IPS-18c (cell line): ENCODE measurements around the gene CTNNBIP1.

ENCODE experiments used
- H3K4me3 ChIP-seq: 2 replicates; pipeline ENCODE4 v1.7.0; 2013; ENCODE audit warnings: low read depth, mild to moderate bottlenecking, low read length, moderate library complexity; ENCODE audit not compliant: insufficient read depth
- H3K9me3 ChIP-seq: one replicate; pipeline ENCODE4 v1.6.1; 2013; ENCODE audit warnings: mild to moderate bottlenecking, low read length, moderate library complexity; ENCODE audit not compliant: control insufficient read depth, insufficient read depth

Gene CTNNBIP1

DNA sequence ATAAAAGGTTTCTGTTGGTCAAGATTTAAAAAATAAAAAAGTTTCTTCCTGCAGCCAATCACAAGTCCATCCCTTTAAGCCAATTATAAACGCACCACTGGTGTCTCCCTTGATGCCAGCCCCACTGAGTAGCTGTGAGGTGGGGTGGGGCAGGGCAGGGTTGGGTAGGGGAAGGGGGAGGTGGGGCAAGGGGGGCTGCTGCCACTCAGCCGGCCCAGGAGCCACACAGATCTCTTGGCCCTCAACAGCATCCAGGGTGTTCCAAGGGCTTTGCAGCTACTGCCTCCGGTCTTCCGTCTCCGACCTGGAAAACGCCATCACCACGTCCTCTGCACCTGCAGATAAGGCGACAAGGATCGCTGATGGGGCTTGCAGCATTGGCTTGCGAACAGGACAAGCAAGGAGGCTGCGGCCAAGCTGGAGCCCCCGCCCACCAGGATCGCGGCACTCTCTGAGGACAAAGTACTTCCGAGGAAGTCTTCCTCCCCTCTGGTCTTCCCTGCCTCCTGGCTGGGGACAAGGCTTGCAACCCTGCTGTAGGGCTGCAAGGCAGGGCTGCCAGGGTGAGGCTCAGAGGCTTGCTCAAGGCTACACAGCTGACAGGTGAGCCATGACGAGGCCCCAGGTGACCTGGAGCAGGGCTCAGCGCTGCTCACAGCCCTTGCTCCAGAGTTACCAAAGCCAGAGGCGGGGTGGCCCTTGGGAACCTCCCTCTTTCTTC lies 59.5 kb downstream of the CTNNBIP1 start:
- Histone ChIP-seq H3K4me3 (no peak overlapping the region), H3K9me3 (no peaks in the 10 kb centered on the region)

DNA sequence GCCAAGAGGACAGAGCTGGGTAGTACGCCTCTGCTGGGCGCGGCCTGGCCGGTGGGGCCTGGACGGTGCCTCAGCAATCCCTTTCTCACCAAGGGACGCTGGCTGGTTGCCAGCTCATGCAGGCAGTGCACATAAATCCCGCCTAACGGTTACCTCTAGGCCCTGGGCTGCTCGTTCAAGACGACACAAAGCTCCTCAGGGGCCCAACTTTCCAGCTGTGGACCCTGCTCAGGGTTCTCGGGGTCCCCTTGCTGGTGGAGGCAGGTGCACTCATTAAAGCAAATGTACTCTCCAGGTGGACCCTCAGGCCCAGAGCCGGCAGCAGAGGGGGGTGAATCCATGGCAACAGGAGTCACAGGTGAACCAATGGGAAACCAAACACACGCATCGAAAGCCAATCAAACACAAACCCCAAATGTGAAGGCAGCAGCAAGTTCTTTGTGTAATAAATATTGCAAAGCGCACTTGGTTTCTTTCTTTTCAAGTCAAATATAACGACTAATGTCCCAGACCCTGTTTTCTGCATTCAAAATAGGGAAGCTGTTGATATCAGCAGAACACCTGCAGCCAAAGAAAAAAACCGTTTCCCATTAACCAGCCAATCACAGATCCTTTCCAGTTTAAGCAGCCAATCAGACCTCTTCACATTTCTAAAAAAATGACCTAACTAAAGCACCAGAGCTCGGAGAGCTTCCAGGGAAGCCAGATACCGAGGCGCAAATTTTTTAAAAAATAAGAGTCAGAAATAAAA lies 60.2 kb downstream of the CTNNBIP1 start:
- no peaks in the 10 kb centered on the region for H3K9me3 ChIP-seq
- no peak overlapping the region for H3K4me3 ChIP-seq

DNA sequence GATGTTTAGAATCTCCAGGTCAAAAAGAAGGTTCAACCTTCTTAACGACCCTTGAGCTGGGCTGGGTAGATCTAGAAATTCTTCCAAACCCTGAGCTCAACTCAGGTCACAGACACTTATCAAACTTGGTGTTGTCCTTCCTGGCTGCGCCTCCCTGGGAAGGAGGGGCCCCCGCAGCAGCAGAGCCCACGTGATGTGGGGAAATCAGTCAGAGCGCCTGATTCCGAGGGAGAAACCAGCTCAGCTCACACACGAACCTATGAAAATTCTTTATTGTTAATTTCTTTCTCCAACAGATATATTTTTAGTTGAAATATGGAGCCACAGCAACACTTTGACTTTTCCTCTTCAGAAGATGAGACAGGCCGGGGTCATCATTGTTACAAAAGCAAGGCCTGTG lies 62.0 kb downstream of the CTNNBIP1 start:
- no peaks in the 10 kb centered on the region for H3K9me3 ChIP-seq
- H3K4me3 ChIP-seq, result no peak overlapping the region

DNA sequence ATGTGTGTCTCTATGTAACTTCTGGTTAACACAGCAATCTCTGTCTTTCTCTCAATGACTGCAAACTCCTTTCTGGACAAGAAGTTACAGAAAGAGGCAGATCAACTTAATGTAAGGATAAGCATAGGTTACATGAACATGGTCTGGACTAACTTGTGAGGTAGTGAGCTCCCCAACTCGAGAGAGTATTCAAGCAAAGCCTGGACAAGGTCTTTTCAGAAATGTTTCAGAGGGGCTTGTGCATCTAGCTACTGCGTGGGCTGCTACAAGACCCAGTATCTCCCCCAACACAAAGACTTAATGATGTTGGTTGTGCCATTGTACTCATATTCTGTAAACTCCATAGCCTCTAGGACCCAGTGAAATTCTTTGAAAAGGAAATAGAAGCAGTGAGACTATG lies 62.8 kb downstream of the CTNNBIP1 start:
- Histone ChIP-seq H3K9me3 (no peaks in the 10 kb centered on the region), H3K4me3 (no peak overlapping the region)

DNA sequence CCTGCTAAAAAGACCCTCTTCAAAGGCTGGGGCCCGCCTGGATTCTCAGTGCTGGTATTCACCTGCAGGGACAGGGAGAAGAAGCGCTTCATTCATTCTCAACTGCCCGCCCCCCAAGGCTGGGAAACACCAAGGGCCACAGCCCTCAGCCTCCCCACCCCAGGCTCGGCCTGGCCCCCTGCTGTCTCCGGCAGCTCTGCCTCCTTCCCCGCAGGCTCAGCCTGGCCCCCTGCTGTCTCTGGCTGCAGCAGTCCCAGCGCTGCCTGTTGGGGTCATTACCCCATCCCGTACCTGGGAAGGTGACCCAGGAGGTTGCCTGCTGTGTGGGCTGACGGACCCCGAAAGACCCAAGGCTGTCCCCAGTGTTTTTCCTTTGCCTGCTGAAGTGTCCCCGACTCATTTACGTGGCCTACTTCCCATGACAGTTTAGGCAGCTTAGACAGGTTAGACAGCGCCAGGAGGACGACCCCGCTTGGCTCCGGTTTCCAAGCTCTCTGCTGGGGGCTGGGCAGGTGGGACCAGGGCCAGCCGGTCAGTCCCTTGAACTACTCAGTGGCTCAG lies 63.4 kb downstream of the CTNNBIP1 start:
- Histone ChIP-seq H3K4me3 (no peak overlapping the region), H3K9me3 (no peaks in the 10 kb centered on the region)

DNA sequence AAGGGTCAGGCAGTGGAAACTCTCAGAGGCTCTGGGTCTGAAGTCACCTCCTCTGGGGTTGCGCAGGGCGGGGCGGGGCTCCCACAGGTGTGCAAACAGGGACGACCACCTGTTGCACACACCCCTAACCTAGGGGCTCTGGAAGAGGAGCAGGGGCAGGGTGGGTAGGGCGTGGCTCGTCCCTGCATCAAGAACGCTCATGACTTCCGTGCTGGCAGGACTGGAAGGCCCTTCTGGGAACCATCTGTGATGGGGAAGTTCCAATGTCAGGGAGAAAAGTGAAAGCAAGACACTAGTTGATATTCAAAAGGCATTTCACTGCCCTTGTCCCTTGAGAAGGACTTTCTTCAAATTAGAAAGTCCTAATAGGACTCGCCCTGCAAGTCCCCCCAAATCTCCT lies 64.2 kb downstream of the CTNNBIP1 start:
- no peak overlapping the region for H3K4me3 ChIP-seq
- H3K9me3 ChIP-seq, result no peaks in the 10 kb centered on the region

DNA sequence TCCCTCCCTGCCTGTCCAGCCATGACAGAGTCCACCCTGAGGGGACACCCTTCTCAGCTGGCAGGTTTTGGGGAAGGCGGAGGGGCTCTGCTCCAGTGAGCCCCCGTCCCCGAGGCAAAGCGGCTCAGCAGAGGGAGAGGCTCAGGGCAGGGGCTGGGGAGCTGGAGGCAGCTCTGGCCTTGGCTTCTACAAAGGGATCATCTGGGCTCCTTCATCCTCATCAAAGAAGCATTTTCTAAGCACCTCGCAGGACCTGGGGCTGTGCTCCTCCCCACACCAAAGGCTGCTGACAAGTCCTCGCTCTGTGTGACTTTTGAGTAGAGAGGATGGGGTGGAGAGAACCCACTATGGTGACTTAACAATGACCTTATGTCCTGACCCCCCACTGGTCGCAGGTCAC lies 65.3 kb downstream of the CTNNBIP1 start:
- no peak overlapping the region for H3K4me3 ChIP-seq

DNA sequence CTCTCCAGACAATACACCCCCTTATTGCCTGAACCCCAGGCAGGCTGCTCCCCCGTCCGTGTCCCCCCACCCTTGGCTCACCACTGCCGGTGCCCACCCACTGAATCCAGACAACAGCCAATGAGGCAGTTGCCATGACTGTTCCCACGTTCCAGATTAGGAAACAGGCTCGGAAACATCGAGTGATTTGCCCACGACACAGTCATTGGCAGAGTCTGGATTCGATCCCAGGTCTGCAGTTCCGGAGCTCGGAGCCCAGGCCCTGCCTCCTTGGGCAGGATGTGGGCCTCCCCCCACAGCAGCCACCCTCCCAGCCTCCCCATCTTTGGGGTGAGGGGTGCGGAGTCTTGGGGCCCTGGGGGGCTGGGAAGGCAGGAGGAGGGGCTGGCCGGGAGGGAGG lies 66.0 kb downstream of the CTNNBIP1 start:
- H3K4me3 ChIP-seq, result no peak overlapping the region
- no peaks in the 10 kb centered on the region for H3K9me3 ChIP-seq

More for the DNA sequence above, 65.3 kb downstream of the CTNNBIP1 start:
- no peaks in the 10 kb centered on the region for H3K9me3 ChIP-seq

DNA sequence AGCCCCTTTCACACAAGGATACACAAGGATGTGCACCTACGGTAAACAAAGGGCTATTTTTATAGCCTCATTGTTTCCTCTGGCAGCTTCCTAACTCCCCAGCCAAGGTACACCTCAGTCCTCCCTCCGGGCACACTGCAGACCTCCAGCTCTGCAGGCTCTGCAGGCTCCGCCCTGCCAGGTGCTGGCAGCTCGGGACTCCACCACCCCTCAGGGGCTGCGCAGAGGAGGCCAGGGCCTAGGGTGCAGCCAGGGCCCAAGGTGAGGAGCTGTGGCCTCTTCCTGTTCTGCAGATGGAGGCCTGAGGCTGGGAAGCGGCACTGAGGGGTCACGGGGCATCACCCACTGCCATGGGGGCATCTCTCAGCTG lies 66.5 kb downstream of the CTNNBIP1 start:
- no peak overlapping the region for H3K4me3 ChIP-seq
- H3K9me3 ChIP-seq, result no peaks in the 10 kb centered on the region

DNA sequence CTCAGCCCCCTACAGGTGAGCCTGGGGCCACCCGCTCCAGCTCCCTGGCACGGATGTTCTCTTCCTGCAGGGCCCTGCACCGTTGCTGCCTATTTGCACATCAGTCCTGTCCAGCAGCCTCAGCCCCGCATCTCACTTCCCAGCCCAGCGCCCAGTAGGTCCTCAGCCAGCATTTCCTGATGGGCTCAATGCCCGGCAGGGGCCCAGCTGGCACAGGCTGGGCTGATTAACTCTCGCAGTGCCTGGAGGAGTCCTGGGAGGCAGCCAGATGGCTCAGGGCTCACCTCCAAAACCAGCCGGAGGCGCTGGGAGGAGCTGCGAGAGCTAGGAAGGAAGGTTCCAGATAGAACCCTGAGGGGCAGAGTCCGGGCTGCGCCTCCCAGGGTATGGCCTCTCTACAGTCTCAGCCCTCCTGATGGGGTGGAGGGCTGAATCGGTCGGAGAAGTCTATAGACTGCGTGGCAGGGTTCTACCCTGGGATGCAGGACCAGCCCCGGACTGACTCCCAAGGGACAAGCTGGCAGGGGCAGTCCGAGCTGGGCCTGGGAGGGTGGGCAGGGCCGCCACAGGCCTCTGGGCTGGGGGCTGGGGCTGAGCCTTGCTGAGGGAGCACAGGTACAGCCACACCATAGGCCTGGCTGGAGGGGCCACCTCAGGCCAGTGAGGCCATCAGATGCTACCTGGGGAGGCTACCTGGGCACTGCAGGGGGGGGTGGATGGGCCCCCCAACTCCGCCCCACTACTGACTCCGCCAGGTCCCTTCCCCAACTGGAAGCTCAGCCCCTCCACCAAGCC lies 67.1 kb downstream of the CTNNBIP1 start:
- H3K4me3 ChIP-seq, result no peak overlapping the region
- no peaks in the 10 kb centered on the region for H3K9me3 ChIP-seq

DNA sequence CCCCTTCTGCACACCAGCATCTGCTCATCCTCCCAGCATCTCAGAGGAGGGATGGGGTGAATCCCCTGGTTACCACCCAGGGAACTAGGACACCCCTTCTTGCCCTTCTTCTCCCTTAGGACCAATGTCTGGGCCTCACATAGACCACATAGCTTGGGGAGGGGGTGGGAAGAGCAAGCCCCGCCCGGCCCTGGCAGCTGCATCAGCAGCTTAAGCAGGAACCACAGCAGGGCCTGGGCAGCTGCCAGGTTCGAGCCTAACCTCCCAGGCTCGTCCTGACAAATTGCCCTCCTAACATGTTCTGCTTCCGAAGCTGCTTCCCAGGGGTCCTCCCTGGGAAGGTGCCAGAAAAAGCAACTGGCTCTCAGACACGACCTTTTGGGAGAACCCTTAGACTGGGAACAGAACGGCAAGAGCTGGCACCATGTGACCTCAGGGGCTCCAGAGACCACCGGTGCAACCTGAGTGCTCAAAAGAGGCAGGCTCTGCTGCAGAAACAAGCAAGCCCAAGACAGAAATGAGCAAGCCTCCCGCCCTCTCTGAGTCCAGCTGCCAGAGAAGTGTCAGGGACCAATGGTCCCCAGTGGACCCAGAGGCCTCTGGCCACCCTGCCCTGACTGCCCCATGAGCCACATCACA lies 67.9 kb downstream of the CTNNBIP1 start:
- Histone ChIP-seq H3K9me3 (no peaks in the 10 kb centered on the region), H3K4me3 (no peak overlapping the region)

DNA sequence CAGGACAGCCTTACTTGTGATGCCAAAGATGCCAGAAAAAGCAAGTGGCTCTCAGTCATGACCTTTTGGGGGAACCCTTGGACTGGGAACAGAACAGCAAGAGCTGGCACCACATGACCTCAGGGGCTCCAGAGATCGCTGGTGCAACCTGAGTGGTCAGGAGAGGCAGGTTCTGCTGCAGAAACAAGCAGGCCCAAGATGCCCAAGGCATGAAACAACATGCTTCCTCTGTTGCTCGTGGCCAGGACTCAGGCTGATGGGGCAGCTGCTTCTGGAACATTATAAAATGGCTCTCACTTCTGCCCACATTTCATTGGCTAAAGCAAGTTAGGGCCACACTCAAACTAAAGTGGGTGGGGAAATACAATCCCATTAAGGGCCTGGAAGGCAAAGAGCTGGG lies 68.6 kb downstream of the CTNNBIP1 start:
- Histone ChIP-seq H3K4me3 (no peak overlapping the region), H3K9me3 (no peaks in the 10 kb centered on the region)

DNA sequence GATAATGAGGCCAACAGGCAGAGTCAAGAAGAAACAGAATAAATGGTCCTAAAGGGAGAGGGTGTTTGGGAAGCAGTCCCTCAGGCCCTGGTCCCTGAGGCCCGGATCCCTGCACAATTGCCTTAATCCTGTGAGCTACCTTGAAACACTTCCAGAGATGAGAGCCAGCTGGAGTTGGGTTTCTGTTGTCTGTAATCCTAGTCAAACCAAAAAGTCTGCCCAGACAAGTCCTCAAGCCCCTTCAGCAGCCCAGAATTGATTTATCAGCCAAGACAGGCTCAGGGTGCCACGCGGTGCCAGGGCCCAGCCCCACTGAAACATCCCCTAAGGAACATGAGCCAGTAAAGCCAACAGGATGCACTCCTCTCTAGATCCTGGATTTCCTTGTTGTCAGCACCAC lies 69.9 kb downstream of the CTNNBIP1 start:
- no peak overlapping the region; the same call in 1 of the 2 replicates for H3K4me3 ChIP-seq
- H3K9me3 ChIP-seq, result no peaks in the 10 kb centered on the region

DNA sequence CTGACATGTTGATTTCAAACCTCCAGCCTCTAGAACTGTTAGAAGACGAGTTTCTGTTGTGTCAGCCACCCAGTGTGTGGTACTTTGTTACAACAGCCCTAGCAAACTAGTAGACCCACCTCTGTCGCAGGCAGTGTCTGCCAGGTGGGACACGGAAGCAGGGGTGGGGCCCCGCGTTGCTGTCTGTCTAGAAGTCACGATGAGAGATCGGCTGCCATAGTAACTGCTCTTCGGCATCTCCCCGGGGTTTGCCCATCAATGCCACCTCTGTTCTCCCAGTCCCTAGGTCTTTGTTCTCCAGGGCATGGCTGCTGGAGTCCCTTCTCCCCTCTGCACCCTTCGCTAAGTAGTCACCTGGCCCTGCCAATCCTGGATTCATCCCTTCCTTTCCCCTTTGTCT lies 71.1 kb downstream of the CTNNBIP1 start:
- H3K4me3 ChIP-seq, result no peak overlapping the region
- no peaks in the 10 kb centered on the region for H3K9me3 ChIP-seq

DNA sequence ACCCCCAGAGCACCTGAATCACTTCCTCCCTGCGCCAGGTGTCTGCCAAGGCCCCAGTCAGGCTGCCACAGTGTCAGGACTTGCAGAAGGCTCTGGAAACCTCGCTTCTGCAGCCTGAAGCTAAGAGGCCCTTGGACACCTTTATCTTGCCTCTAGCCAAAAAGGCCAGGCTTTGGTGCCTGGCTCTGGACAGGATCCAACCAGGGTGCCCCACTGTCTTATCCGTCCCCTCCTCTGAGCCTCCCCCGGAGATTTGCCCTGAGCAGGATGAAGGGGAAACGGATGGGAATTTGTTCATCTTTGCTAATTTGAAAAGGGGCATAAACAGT lies 73.5 kb downstream of the CTNNBIP1 start:
- H3K9me3 ChIP-seq, result no peaks in the 10 kb centered on the region
- no peak overlapping the region for H3K4me3 ChIP-seq

DNA sequence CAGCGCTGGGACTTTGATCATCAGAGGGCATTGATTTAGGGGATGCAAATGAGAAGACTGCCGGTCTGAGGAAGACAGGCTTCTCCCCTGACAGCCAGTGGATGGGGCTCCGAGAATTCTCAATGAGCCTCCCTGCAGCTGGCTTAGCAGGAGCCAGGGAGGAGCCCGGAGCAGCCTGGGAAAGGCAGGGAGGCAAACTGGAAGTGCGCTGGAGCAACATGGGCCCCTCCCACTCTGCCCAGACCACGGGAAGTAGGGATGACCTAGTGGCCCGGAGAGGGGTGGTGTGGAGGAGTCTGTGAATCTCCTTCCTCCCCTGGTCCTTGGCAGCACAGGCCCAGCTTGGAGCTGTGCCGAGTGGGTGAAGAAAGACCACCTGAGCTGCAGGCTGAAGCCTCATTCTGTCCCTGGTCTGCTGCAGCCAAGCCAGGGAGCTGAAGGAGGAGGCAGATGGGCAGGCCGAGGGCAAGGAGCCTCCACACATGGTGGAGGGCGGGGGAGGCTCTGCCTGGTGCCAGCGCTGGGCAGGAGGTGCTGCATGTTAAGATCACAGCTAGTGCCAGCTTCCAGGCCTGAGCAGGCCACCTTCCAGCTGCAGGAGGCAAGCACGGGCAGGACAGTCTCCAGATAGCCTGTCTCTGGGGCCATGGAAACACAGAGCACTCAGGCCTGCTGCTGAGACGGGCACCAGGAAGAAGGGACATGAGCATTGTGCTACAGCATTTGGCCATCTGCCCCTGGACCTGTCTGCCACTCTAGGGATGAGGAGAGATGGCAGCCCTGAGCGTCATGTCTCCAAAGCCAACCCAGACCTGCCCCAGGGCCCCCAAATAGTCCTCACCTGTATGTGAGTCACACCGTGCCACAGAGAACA lies 74.1 kb downstream of the CTNNBIP1 start:
- H3K4me3 ChIP-seq, result no peak overlapping the region
- no peaks in the 10 kb centered on the region for H3K9me3 ChIP-seq

DNA sequence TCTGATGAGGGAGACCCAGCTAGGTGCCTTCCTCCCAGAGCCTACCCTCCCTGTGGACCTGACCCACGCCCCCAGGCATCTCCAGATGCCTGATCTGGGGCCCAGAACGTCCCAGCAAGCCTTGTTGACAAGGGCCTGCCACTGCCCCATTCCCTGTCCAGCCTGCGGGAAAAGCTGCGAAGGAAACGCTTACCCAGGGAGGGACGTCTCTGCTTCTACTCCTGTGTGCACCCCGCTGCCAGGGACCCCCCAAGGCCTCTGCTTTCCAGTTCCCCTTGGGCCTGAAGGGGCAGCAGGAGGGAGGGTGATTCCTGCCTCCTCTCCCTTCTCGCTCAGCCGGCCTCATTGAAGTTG lies 74.7 kb downstream of the CTNNBIP1 start:
- Histone ChIP-seq H3K9me3 (no peaks in the 10 kb centered on the region), H3K4me3 (0 out of 2 replicates have a peak overlapping the region, but pooled peaks have one; percentile 10)
